Effector memory CD8-positive, alpha-beta T cell (primary cell): ENCODE data around the gene KIAA1191.

Experiments used
- ATAC-seq: fragments of 150-1000 bp; cut with Tn5 transposase; replicated peaks from 2 replicates; pipeline ENCODE4 v1.10.0; 2021; ENCODE audit warnings: mild to moderate bottlenecking, moderate library complexity
- DNase-seq, 3 experiments: peaks; one replicate each; pipeline ENCODE4 v3.0.0; 2021
- H3K27ac Mint-ChIP-seq, 2 donors: one replicate each; pipeline ENCODE4 v1.8.0; 2022; ENCODE audit warnings: mild to moderate bottlenecking in 2 of 2, mixed read lengths in 2 of 2, moderate library complexity in 2 of 2
- H3K27me3 Mint-ChIP-seq, 2 donors: one replicate each; pipeline ENCODE4 v1.8.0; 2022; ENCODE audit warnings: mixed read lengths in 2 of 2
- H3K36me3 Mint-ChIP-seq: one replicate; pipeline ENCODE4 v1.8.0; 2022; ENCODE audit warnings: mild to moderate bottlenecking, moderate library complexity, mixed read lengths; ENCODE audit not compliant: insufficient read depth
- H3K4me1 Mint-ChIP-seq, 2 donors: one replicate each; pipeline ENCODE4 v1.8.0; 2022; ENCODE audit warnings: low read depth in 2 of 2, mixed read lengths in 2 of 2
- H3K4me3 Mint-ChIP-seq, 2 donors: one replicate each; pipeline ENCODE4 v1.8.0; 2022; ENCODE audit warnings: mild to moderate bottlenecking in 2 of 2, mixed read lengths in 2 of 2, moderate library complexity in 2 of 2
- H3K9me3 Mint-ChIP-seq, 2 donors: one replicate each; pipeline ENCODE4 v1.8.0; 2022; ENCODE audit warnings: mixed read lengths in 2 of 2

Gene KIAA1191

DNA sequence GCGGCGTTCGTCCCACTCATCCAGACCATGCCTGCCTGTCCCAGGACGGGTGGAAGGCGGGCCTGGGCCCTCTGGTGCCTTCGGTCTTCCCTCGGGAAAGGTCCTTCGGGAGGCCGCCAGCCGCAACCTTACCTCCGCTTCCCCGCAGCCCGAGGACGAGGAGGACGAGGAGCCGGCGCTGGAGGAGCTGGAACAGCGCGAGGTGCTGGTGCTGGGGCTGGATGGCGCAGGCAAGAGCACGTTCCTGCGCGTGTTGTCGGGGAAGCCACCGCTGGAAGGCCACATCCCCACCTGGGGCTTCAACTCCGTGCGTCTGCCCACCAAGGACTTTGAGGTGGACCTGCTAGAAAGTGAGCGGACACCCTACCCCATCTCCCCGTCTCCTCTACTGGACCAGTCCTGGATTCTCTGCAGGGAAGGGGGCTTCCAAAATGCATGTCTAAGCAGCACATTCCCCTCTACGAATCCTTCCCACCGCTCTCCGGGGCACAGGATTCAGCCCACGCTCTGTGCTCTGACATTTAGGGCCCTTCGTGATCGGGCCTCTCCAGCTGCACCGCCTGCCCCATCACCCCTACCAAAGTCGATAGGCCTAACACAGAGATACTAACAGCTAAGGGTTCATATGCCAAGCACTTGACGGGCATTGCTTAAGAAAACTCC, 4.8 kb upstream of the KIAA1191 start:
- H3K4me1 Mint-ChIP-seq, result peaks cover 7 to 16% of the 10 kb centered on the region in 2 donors
- H3K27ac Mint-ChIP-seq, result peak overlapping the region in 1 of 2 donors; percentile 69
- no peak for ATAC-seq
- H3K27me3 Mint-ChIP-seq, result no peaks in the 10 kb centered on the region
- H3K4me3 Mint-ChIP-seq, result peak overlapping the region; percentile 78 to 83
- H3K9me3 Mint-ChIP-seq, result no peaks in the 10 kb centered on the region
- no peak for DNase-seq
- H3K36me3 Mint-ChIP-seq, result peaks cover 30% of the 10 kb centered on the region

DNA sequence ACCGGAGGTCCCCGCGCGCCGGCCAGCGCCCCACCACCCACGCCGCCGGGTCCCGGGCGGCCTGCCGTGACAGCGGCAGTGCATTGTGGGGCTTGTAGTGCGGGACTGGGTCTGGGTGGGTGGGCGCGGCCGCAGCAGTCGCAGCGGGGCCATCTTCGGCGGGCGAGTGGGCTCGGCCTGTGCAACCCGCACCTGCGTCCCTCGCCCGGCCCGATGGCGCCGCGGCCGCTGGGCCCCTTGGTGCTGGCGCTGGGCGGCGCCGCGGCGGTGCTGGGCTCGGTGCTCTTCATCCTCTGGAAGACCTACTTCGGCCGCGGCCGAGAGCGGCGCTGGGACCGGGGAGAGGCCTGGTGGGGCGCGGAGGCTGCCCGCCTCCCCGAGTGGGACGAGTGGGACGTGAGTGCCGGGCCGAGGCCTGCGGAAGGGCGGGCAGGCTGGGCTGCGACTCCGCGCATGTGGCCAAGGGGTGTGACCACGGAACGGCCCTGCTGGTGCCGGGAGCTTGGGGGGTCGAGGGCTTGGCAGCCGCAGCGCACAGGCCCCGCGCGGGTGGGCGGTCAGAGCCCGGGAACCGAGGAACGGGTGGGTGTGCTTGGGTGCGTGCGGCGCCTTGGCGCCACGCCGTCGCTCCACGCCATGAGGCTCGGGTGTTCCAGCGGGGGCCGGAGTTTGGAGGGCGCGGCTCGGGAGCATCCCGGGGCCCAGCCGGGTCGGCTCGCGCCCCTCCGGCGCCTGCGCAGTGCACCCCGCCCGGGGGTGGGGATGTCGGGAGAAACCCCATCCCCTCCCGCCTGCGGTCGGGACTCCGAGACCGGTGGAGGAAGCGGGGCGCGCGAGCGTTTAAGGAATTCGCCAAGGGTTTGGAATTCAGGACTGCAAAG, 4.0 kb upstream of the KIAA1191 start, which contains the start of gene ARL10:
TSS of gene ARL10 (plus strand) at position 137 of the 881 bp plus-strand sequence. CDS start at position 214, 77 bp downstream.
- Mint-ChIP-seq H3K27ac (peak within 1 kb of the TSS in 1 of 2 donors; percentile 63), H3K4me3 (peak within 1 kb of the TSS; percentile 78 to 83), H3K27me3 (no peaks in the 10 kb centered on the region)

DNA sequence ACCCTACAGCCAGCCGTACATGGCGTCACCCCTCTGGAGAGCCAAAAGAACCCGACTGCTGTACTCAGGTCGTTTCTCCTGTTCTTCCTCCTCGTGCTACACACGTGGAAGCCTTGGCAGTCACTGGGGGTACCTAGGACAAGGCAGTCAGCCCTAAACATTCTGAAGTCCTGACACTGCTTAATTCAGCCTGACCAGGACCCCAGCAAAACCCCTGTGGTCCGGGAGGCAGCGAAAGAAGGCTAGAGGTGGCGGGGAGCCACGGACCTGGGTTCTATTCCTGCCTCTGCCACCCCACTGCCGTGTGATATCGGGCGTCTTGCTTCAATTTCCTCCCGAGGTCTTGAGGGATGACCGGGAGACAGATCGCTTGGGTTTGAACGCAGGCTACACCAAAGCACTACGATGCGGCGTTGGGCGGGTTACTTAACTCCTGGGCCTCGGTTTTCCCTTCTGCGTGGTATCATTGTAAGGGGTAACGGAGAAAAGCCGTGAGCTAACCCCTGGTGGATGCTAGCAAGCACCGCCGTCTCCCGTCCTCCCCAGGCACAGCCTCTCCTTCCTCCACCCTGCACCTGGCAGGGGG, 3.3 kb upstream of the KIAA1191 start:
- Mint-ChIP-seq H3K9me3 (no peaks in the 10 kb centered on the region), H3K27me3 (no peaks in the 10 kb centered on the region), H3K36me3 (peaks cover 26% of the 10 kb centered on the region), H3K4me3 (peak overlapping the region; percentile 67 to 69), H3K4me1 (peaks cover 7 to 17% of the 10 kb centered on the region in 2 donors), H3K27ac (peak overlapping the region in 1 of 2 donors; percentile 63)
- no peak for ATAC-seq
- DNase-seq, result no peak

More for the DNA sequence above, 4.0 kb upstream of the KIAA1191 start, which contains the start of gene ARL10:
- no peaks in the 10 kb centered on the region for H3K9me3 Mint-ChIP-seq
- ATAC-seq (peak; percentile 6), DNase-seq (peak; percentile 17 to 22 (median 21))
- peaks cover 7 to 17% of the 10 kb centered on the region in 2 donors for H3K4me1 Mint-ChIP-seq
- peaks cover 33% of the 10 kb centered on the region for H3K36me3 Mint-ChIP-seq

GRCh38 chr5:176362233-176362490, 598 bp upstream of the KIAA1191 start:
- Mint-ChIP-seq H3K27ac (peak overlapping the region; percentile 85 to 94), H3K27me3 (no peaks in the 10 kb centered on the region), H3K4me1 (peaks cover 19 to 22% of the 10 kb centered on the region in 2 donors), H3K4me3 (peak overlapping the region; percentile 93 to 94), H3K9me3 (no peaks in the 10 kb centered on the region), H3K36me3 (peaks cover 43% of the 10 kb centered on the region)
- ATAC-seq (no peak), DNase-seq (no peak)

GRCh38 chr5:176360894-176361436, 599 bp downstream of the KIAA1191 start:
- Mint-ChIP-seq H3K4me1 (peaks cover 22 to 24% of the 10 kb centered on the region in 2 donors), H3K4me3 (peak overlapping the region; percentile 93 to 94), H3K36me3 (peaks cover 41% of the 10 kb centered on the region), H3K9me3 (no peaks in the 10 kb centered on the region), H3K27me3 (no peaks in the 10 kb centered on the region), H3K27ac (peak overlapping the region; percentile 85 to 94)
- DNase-seq (peak in 1 of 3 experiments; percentile 3), ATAC-seq (no peak)

GRCh38 chr5:176359658-176360057, 1.9 kb downstream of the KIAA1191 start:
- Mint-ChIP-seq H3K27me3 (no peaks in the 10 kb centered on the region), H3K4me1 (peaks cover 24 to 32% of the 10 kb centered on the region in 2 donors), H3K9me3 (no peaks in the 10 kb centered on the region), H3K36me3 (peaks cover 54% of the 10 kb centered on the region), H3K4me3 (peak overlapping the region; percentile 50 to 52), H3K27ac (peak overlapping the region in 1 of 2 donors; percentile 23)
- DNase-seq (no peak), ATAC-seq (no peak)

GRCh38 chr5:176356179-176356566, 5.4 kb downstream of the KIAA1191 start:
- Mint-ChIP-seq H3K9me3 (no peaks in the 10 kb centered on the region), H3K27me3 (no peaks in the 10 kb centered on the region), H3K4me1 (peaks cover 21 to 45% of the 10 kb centered on the region in 2 donors), H3K36me3 (peaks cover 73% of the 10 kb centered on the region), H3K27ac (no peak overlapping the region), H3K4me3 (no peak overlapping the region)
- no peak for DNase-seq
- ATAC-seq, result no peak

GRCh38 chr5:176355400-176356178, 6.0 kb downstream of the KIAA1191 start:
- H3K4me1 Mint-ChIP-seq, result peaks cover 20 to 45% of the 10 kb centered on the region in 2 donors
- H3K36me3 Mint-ChIP-seq, result peaks cover 75% of the 10 kb centered on the region
- no peak overlapping the region for H3K4me3 Mint-ChIP-seq
- DNase-seq, result no peak
- no peaks in the 10 kb centered on the region for H3K27me3 Mint-ChIP-seq
- no peak for ATAC-seq
- H3K9me3 Mint-ChIP-seq, result no peaks in the 10 kb centered on the region
- no peak overlapping the region for H3K27ac Mint-ChIP-seq

- H3K4me1 Mint-ChIP-seq, result peaks cover 23 to 54% of the 10 kb centered on the region in 2 donors
- DNase-seq (no peak), ATAC-seq (no peak)
- no peaks in the 10 kb centered on the region for H3K9me3 Mint-ChIP-seq
- H3K36me3 Mint-ChIP-seq, result peaks cover 84% of the 10 kb centered on the region
- peak overlapping the region in 1 of 2 donors; percentile 62 for H3K27ac Mint-ChIP-seq
- H3K27me3 Mint-ChIP-seq, result no peaks in the 10 kb centered on the region
- no peak overlapping the region for H3K4me3 Mint-ChIP-seq
Observed at GRCh38 chr5:176353533-176353932, 8.0 kb downstream of the KIAA1191 start.

- Mint-ChIP-seq H3K27me3 (no peaks in the 10 kb centered on the region), H3K27ac (peak overlapping the region; percentile 62 to 69), H3K4me1 (peaks cover 19 to 46% of the 10 kb centered on the region in 2 donors), H3K36me3 (peaks cover 84% of the 10 kb centered on the region), H3K9me3 (no peaks in the 10 kb centered on the region), H3K4me3 (no peak overlapping the region)
- DNase-seq (no peak), ATAC-seq (no peak)
Observed at GRCh38 chr5:176352116-176352878, 9.3 kb downstream of the KIAA1191 start.

DNA sequence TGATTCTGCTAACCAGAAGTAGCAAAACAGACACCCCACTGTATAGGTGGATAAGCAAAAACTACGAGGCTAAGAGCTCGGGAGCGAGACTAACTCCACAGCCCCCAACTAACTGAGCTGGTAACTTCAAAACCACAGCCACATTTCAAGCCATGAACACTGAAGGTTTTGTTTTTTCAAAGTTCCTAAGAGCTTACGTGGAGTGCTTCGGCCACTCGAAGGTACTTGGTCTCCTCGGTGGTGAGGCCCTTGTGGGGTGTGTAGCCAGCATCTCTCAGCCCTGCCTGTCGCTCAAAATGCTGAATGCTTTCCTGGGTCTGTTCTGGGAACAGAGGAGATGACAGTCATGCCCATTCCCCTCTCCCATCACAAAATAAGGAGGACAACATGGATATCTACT, 11.1 kb downstream of the KIAA1191 start:
- no peak for DNase-seq
- peak overlapping the region; percentile 20 to 65 for H3K27ac Mint-ChIP-seq
- peaks cover 89% of the 10 kb centered on the region for H3K36me3 Mint-ChIP-seq
- H3K4me1 Mint-ChIP-seq, result peaks cover 15 to 37% of the 10 kb centered on the region in 2 donors
- no peaks in the 10 kb centered on the region for H3K27me3 Mint-ChIP-seq
- H3K4me3 Mint-ChIP-seq, result no peak overlapping the region
- H3K9me3 Mint-ChIP-seq, result no peaks in the 10 kb centered on the region
- no peak for ATAC-seq

- Mint-ChIP-seq H3K4me3 (no peak overlapping the region), H3K4me1 (no peaks in the 10 kb centered on the region), H3K36me3 (peaks cover 36% of the 10 kb centered on the region), H3K9me3 (no peaks in the 10 kb centered on the region), H3K27me3 (no peaks in the 10 kb centered on the region), H3K27ac (peak overlapping the region in 1 of 2 donors; percentile 47)
- no peak for DNase-seq
- ATAC-seq, result no peak
Observed at GRCh38 chr5:176342766-176343458, 18.7 kb downstream of the KIAA1191 start.
